WTC11 (cell line): ENCODE data around the gene LTBP1.

Experiments used
- CREM ChIP-seq: sonication (generic); formaldehyde crosslinking; IDR thresholded peaks from 2 replicates; pipeline ENCODE4 v1.8.1; 2022; ENCODE audit warnings: mild to moderate bottlenecking, missing genetic modification reagents, moderate library complexity
- ESRRA ChIP-seq: sonication (generic); formaldehyde crosslinking; IDR thresholded peaks from 2 replicates; pipeline ENCODE4 v1.8.1; 2022; ENCODE audit warnings: mild to moderate bottlenecking, missing genetic modification reagents, borderline replicate concordance
- SP1 ChIP-seq: sonication (generic); formaldehyde crosslinking; conservative IDR thresholded peaks from 2 replicates; pipeline ENCODE4 v1.8.1; 2022; ENCODE audit warnings: missing genetic modification reagents
- ZBTB21 ChIP-seq: sonication (generic); formaldehyde crosslinking; IDR thresholded peaks from 2 replicates; pipeline ENCODE4 v1.8.1; 2023; ENCODE audit warnings: mild to moderate bottlenecking, missing genetic modification reagents, borderline replicate concordance
- ZNF138 ChIP-seq: sonication (generic); formaldehyde crosslinking; conservative IDR thresholded peaks from 2 replicates; pipeline ENCODE4 v1.8.1; 2022; ENCODE audit warnings: mild to moderate bottlenecking, moderate library complexity, missing genetic modification reagents
- ZNF232 ChIP-seq: sonication (generic); formaldehyde crosslinking; IDR thresholded peaks from 2 replicates; pipeline ENCODE4 v1.8.0; 2022; ENCODE audit warnings: mild to moderate bottlenecking, missing genetic modification reagents
- TF ChIP-seq, protein P1 (sequence below): sonication (generic); formaldehyde crosslinking; IDR thresholded peaks from 2 replicates; pipeline ENCODE4 v1.8.0; 2023; ENCODE audit warnings: missing genetic modification reagents

DNA sequence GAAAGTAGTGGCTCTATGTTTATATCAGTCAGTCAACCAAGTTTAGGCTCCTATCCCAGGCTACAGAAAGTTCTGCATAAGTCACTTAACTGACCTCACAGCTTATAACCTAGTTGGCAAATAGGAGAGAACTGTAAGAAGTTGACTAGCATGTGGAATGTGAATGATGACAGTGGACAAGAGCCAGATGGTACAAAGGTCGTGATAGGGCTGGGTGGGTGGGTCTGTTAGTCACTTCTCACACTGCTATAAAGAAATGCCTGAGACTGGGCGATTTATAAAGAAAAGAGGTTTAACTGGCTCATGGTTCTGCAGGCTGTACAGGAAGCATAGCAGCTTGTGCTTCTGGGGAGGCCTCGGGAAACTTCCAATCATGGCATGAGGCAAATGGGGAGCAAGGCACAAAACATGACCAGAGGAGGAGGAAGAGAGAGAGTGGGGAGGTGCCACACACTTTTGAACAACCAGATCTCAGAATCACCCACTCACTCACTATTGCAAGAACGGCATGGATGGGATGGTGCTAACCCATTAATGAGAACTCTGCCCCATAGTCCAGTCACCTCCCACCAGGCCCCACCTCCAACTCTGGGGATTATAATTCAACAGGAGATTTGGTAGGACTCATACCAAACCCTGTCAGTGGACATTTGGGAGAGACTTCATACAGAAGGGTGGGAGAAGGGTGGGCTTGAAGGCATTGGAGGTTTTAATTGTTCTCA is 68.8 kb downstream of the LTBP1 start:
- TF ChIP-seq ZNF138 (CRISPR knock-in tag) (no peak), CREM (no peak), ZBTB21 (no peak), SP1 (CRISPR knock-in tag) (no peak), ZNF232 (CRISPR knock-in tag) (no peak), ESRRA (CRISPR knock-in tag) (no peak)
- TF ChIP-seq, protein P1, sequence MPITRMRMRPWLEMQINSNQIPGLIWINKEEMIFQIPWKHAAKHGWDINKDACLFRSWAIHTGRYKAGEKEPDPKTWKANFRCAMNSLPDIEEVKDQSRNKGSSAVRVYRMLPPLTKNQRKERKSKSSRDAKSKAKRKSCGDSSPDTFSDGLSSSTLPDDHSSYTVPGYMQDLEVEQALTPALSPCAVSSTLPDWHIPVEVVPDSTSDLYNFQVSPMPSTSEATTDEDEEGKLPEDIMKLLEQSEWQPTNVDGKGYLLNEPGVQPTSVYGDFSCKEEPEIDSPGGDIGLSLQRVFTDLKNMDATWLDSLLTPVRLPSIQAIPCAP (CRISPR knock-in tag), result no peak
